ENCODE results near the gene CMC1. TPM values are rescaled to one million over a fixed set of nuclear protein-coding genes. Genes with fewer than 3 reads are reported as not detected.

The CMC1 gene
- total RNA-seq, 1 experiment from 2014 or later = 16.5 TPM

GRCh38 chr3:28343144-28343543 lies 101.7 kb downstream of the CMC1 start:
- no peaks in the 10 kb centered on the region for H3K27me3 Mint-ChIP-seq (ENCODE audit: low read depth)
- no peak overlapping the region for H2BK15ac ChIP-seq (ENCODE audit: low read depth, low read length)
- no peak overlapping the region for H3K14ac ChIP-seq (ENCODE audit: insufficient read depth, low read length)
- no peak overlapping the region for H3K4me3 Mint-ChIP-seq
- no peak overlapping the region for H3K9ac ChIP-seq (ENCODE audit: extremely low read depth, insufficient read length, low read length)
- H3T11ph ChIP-seq (ENCODE audit: low read length) = no peak overlapping the region
- H2BK5ac ChIP-seq (ENCODE audit: insufficient read length, low read length) = no peak overlapping the region
- peaks cover 16 to 21% of the 10 kb centered on the region in 2 experiments for H3K4me1 Mint-ChIP-seq
- H2BK120ac ChIP-seq (ENCODE audit: low read depth, low read length, poor library complexity, severe bottlenecking) = no peak overlapping the region
- H3K79me1 ChIP-seq (ENCODE audit: insufficient read depth, low read depth, low read length, poor library complexity, severe bottlenecking) = no peaks in the 10 kb centered on the region
- H2AFZ ChIP-seq (ENCODE audit: low read length) = no peak overlapping the region
- H3K27ac ChIP-seq (ENCODE audit: insufficient read length, low read depth, low read length) = no peak overlapping the region
- no peak overlapping the region for H3K23ac ChIP-seq (ENCODE audit: insufficient read length, low read depth, low read length)
- H3K4me2 ChIP-seq (ENCODE audit: insufficient read depth, insufficient read length, low read length) = no peak overlapping the region
- H4K20me1 ChIP-seq (ENCODE audit: control insufficient read depth, insufficient read depth, insufficient read length) = no peaks in the 10 kb centered on the region
- H3K56ac ChIP-seq (ENCODE audit: insufficient read length, low read depth, low read length) = no peak overlapping the region
- H4K8ac ChIP-seq (replicated peaks; ENCODE audit: insufficient read length, low read depth, low read length) = no peak overlapping the region
- H4K91ac ChIP-seq (ENCODE audit: insufficient read length, low read depth, low read length) = no peak overlapping the region
- no peaks in the 10 kb centered on the region for H3K27me3 ChIP-seq (ENCODE audit: insufficient read depth, low read length)
- H3K4me1 ChIP-seq (ENCODE audit: insufficient read depth, low read length) = no peaks in the 10 kb centered on the region; the same call in 1 of the 2 replicates
- no peak overlapping the region for H4K5ac ChIP-seq (ENCODE audit: insufficient read length, low read depth, low read length)
- no peaks in the 10 kb centered on the region for H3K9me3 ChIP-seq (ENCODE audit: control insufficient read depth, low read depth, low read length)
- peaks cover 5% of the 10 kb centered on the region for H3K23me2 ChIP-seq (ENCODE audit: insufficient read length, low read depth, low read length, poor library complexity, severe bottlenecking)
- no peaks in the 10 kb centered on the region for H3K9me3 Mint-ChIP-seq
- H3K4ac ChIP-seq (ENCODE audit: low read depth, low read length) = no peak overlapping the region
- peaks cover 0 to 6% (median 4%) of the 10 kb centered on the region in 3 experiments; a peak in 4 of 7 replicates for H3K36me3 Mint-ChIP-seq (ENCODE audit: insufficient read depth in 1 of 3, low read depth in 3 of 3)
- no peak for TF ChIP-seq CTCF (conservative IDR thresholded peaks at IDR 0.05)
- H2BK20ac ChIP-seq (ENCODE audit: low read depth, low read length, poor library complexity, severe bottlenecking) = no peak overlapping the region
- H3K18ac ChIP-seq (ENCODE audit: insufficient read length, low read depth, low read length) = no peak overlapping the region
- DNase-seq = no peak
- H3K27ac Mint-ChIP-seq = no peak overlapping the region
- H3K79me2 ChIP-seq (ENCODE audit: insufficient read depth, low read length) = peaks cover 2% of the 10 kb centered on the region; the same call in 1 of the 2 replicates
- no peak overlapping the region for H2BK12ac ChIP-seq (ENCODE audit: insufficient read length, low read depth, low read length)
- no peak overlapping the region for H2AK5ac ChIP-seq (ENCODE audit: insufficient read length, low read length)

All from H9 (cell line).